GM21423 (cell line): ENCODE measurements around the gene C5orf15.
A peak's percentile ranks its signal among the peaks of the same experiment; 100 is the strongest.
"Not testable (repeated sequence)": the region's sequence is repeated elsewhere in the genome, so short reads cannot be mapped to it uniquely, and the experiment has no call there.

Experiments used
- ATAC-seq: cut with Tn5 transposase; IDR thresholded peaks from one replicate; pipeline ENCODE4 v1.9.1; 2021; ENCODE audit warnings: mild to moderate bottlenecking, moderate library complexity; ENCODE audit not compliant: unreplicated experiment

Gene C5orf15

GRCh38 chr5:133938929-133939328, 29.5 kb downstream of the C5orf15 start:
- ATAC-seq, result peak; percentile 37

- ATAC-seq, result no peak
Observed at GRCh38 chr5:133938039-133938821, 30.2 kb downstream of the C5orf15 start.

GRCh38 chr5:133937628-133938027, 30.8 kb downstream of the C5orf15 start:
- not testable (repeated sequence) for ATAC-seq

- no peak for ATAC-seq
Observed at GRCh38 chr5:133936651-133937015, 31.8 kb downstream of the C5orf15 start.

GRCh38 chr5:133935991-133936650, 32.3 kb downstream of the C5orf15 start:
- ATAC-seq, result not testable (repeated sequence)

- ATAC-seq, result peak; percentile 3
Observed at GRCh38 chr5:133935667-133935940, 32.8 kb downstream of the C5orf15 start.

GRCh38 chr5:133934822-133935666, 33.4 kb downstream of the C5orf15 start:
- ATAC-seq, result peak; percentile 40

- ATAC-seq, result no peak
Observed at GRCh38 chr5:133934311-133934710, 34.1 kb downstream of the C5orf15 start.

GRCh38 chr5:133933670-133934295, 34.6 kb downstream of the C5orf15 start:
- ATAC-seq, result no peak

GRCh38 chr5:133933169-133933509, 35.3 kb downstream of the C5orf15 start:
- ATAC-seq, result no peak

- ATAC-seq, result peak; percentile 30
Observed at GRCh38 chr5:133932441-133933168, 35.8 kb downstream of the C5orf15 start.

GRCh38 chr5:133931546-133931945, 36.9 kb downstream of the C5orf15 start:
- ATAC-seq, result no peak

- ATAC-seq, result no peak
Observed at GRCh38 chr5:133930813-133931090, 37.7 kb downstream of the C5orf15 start.

- no peak for ATAC-seq
Observed at GRCh38 chr5:133930061-133930812, 38.2 kb downstream of the C5orf15 start.

GRCh38 chr5:133928587-133929393, 39.6 kb downstream of the C5orf15 start:
- no peak for ATAC-seq

- ATAC-seq, result no peak
Observed at GRCh38 chr5:133927300-133928180, 40.9 kb downstream of the C5orf15 start.

- no peak for ATAC-seq
Observed at GRCh38 chr5:133926489-133927299, 41.7 kb downstream of the C5orf15 start.
